ENCODE measurements around the gene CTNND2.

Gene CTNND2

DNA sequence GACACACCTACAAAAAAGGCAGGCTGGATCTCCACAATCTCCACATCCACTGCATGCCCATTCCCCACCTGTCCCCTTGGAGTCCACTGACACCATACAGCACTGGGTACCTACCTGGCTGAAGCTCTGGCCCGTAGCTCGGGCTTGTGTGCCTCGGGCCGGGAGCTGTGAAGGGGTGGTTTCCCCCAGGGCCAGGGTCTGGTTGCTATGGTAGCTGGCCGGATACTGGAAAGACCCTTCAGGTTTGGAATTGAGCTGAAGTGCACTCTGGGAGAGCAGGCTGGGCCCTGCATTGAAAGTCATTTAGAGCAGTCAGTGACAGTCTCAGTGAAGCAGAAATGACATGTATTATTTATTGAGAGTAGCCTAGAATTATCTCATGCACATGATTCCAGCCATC is 507.3 kb downstream of the CTNND2 start:
- Histone ChIP-seq H3K27ac (no peak overlapping the region), H3K4me3 (no peak overlapping the region)
- no peak for DNase-seq (ENCODE audit: low spot score)
- no peak for TF ChIP-seq CTCF (IDR thresholded peaks at IDR 0.05)

GRCh38 chr5:11394933-11395332 is 509.3 kb downstream of the CTNND2 start:
- DNase-seq (ENCODE audit: low spot score) = no peak
- Histone ChIP-seq H3K4me3 (no peak overlapping the region), H3K27ac (no peak overlapping the region)
- no peak for TF ChIP-seq CTCF (IDR thresholded peaks at IDR 0.05)

- TF ChIP-seq CTCF (IDR thresholded peaks at IDR 0.05) = no peak
- Histone ChIP-seq H3K27ac (no peak overlapping the region), H3K4me3 (no peak overlapping the region)
- DNase-seq (ENCODE audit: low spot score) = no peak
These were observed 513.9 kb downstream of the CTNND2 start for GRCh38 chr5:11390291-11390767.

DNA sequence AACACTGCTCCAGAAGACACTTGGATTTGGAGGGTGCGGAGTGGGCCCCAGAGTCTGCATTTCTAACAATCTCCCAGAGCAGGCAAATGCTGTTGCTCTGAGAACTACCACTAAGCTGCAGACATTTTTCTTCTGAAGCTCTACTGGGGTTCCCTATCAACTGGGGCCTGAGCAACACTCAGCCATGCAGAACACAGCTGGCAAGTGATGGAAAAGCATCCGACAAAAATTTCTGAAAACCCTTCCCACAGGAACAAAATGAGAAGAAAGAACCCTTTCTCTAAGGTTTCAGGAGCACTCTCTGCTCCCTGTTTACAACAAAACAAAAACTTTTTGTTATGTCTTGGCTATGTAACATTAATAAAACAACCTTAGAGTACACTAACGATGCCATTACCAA is 516.9 kb downstream of the CTNND2 start:
- no peak for TF ChIP-seq CTCF (IDR thresholded peaks at IDR 0.05)
- no peak overlapping the region for H3K27ac ChIP-seq
- DNase-seq (ENCODE audit: low spot score) = no peak

DNA sequence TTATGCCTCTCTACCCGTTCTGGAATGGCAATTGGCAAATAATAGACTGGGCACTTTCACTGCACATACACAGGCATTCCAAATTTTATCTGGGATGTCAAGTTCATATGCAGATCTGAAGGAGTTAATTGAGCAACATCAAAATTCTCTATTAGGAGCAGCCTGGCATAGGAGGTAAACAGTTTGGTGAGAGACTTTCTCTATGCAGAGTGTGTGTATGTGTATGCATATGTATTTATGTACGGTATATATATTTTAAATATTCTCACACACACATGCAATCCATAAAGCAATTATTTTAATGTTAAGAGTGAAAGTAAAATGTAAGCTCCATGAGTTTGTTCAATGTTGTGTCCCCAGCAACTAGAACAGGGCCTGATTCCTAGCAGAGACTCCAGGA is 517.8 kb downstream of the CTNND2 start:
- Histone ChIP-seq H3K4me3 (no peak overlapping the region), H3K27ac (no peak overlapping the region)
- no peak for DNase-seq (ENCODE audit: low spot score)
- no peak for TF ChIP-seq CTCF (IDR thresholded peaks at IDR 0.05)

More for the DNA sequence above, 516.9 kb downstream of the CTNND2 start:
- no peak overlapping the region for H3K4me3 ChIP-seq

GRCh38 chr5:11385901-11386293 is 518.3 kb downstream of the CTNND2 start:
- DNase-seq (ENCODE audit: low spot score) = no peak
- H3K4me3 ChIP-seq = no peak overlapping the region
- H3K27ac ChIP-seq = no peak overlapping the region
- no peak for TF ChIP-seq CTCF (IDR thresholded peaks at IDR 0.05)

DNA sequence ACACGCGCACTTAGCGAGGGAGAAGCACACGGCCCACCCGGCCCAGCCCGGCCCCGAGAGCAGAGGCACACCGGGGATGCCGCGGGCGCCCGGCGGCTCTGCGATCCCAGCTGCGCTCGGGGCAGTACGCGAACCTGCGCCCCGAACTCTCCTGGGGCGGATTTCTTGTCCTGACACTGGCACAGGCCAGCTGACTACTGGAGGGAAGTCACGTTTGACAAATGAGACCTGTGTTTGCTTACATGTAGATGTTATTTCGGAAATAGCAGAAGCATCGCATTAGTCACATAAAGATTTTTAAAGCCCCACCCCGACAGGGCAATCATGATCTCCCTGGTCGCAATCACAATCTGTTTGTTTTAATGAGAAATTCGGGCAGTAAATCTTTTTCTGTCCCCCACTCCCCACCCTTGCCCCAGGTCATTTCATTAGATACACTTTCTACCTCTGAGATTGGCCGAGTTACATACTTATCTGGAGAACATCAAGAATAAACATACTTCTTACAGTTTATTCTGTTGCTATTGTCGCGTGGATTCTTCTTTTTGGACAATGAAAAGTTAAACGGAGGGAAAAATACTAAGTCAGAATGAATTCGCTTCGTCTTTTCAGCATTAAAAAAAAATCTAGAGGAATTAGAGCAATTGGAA is 518.9 kb downstream of the CTNND2 start:
- H3K27ac ChIP-seq = no peak overlapping the region
- H3K4me3 ChIP-seq = peak overlapping the region; percentile 68
- no peak for TF ChIP-seq CTCF (IDR thresholded peaks at IDR 0.05)
- DNase-seq (ENCODE audit: low spot score) = no peak

All from coronary artery (tissue), 2 donors.